ENCODE measurements around the gene AQP2.

- TF ChIP-seq CTCF (IDR thresholded peaks at IDR 0.05) (no peak), EZH2 (IDR thresholded peaks at IDR 0.05) (no peak), EZH2phosphoT487 (IDR thresholded peaks at IDR 0.05) (no peak)
Observed at GRCh38 chr12:49909826-49910225, 40.7 kb upstream of the AQP2 start.
